Muscle of leg (tissue), 16 donors: ENCODE data around the gene TBX3. TPM values are rescaled to one million over a fixed set of nuclear protein-coding genes. Genes with fewer than 3 reads are reported as not detected.
"Not testable (repeated sequence)": the region's sequence is repeated elsewhere in the genome, so short reads cannot be mapped to it uniquely, and the experiment has no call there.

ENCODE experiments used
- DNase-seq: peaks from one replicate; pipeline ENCODE4 v3.0.0; 2013
- H3K27ac ChIP-seq: one replicate; pipeline ENCODE4 v1.5.1; 2013; ENCODE audit warnings: mild to moderate bottlenecking, low read length, control low read depth
- H3K27me3 ChIP-seq: one replicate; pipeline ENCODE4 v1.6.1; 2013; ENCODE audit warnings: low read length; ENCODE audit not compliant: control insufficient read depth, insufficient read depth
- H3K36me3 ChIP-seq: one replicate; pipeline ENCODE4 v1.6.1; 2013; ENCODE audit warnings: low read length; ENCODE audit not compliant: control insufficient read depth, insufficient read depth
- H3K4me1 ChIP-seq: one replicate; pipeline ENCODE4 v1.6.1; 2013; ENCODE audit warnings: low read length; ENCODE audit not compliant: control insufficient read depth, insufficient read depth
- H3K4me3 ChIP-seq: one replicate; pipeline ENCODE4 v1.5.1; 2013; ENCODE audit warnings: low read length, control low read depth
- H3K9me3 ChIP-seq: replicated peaks from 2 replicates; pipeline ENCODE4 v1.6.1; 2013; ENCODE audit warnings: low read depth, low read length; ENCODE audit not compliant: control insufficient read depth
- WGBS: methylation state at CpG from one replicate; pipeline ENCODE4 v1.1.5; 2013; ENCODE audit warnings: missing lambda C conversion rate; ENCODE audit not compliant: insufficient coverage; 5-methylcytosine and 5-hydroxymethylcytosine counted together
- long read RNA-seq, 11 donors: transcript quantifications; one replicate each; lab custom pipeline, GENCODE V29; 2026
- polyA plus RNA-seq, 8 donors: library from polyadenylated mRNA; unstranded; fragments of 120-200 nt; gene quantifications; one replicate each; pipeline versions ENCODE4 v1.2.1 to v1.2.3, GENCODE V29; 2013; ENCODE audit warnings: inconsistent platforms in 1 of 8, low replicate concordance in 1 of 8; ENCODE audit not compliant: insufficient read length in 8 of 8, insufficient read depth in 1 of 8
- total RNA-seq: library from RNA; stranded (reverse); fragments of 120-200 nt; gene quantifications from one replicate; pipeline ENCODE4 v1.2.4, GENCODE V29; 2013

TBX3 gene
- 16.6 TPM for total RNA-seq
- 10 to 100 TPM; 24.5 to 33.8 (median 27.2) TPM for polyA plus RNA-seq
- long read RNA-seq, donor 1, full-length matches to known transcripts, result 5 of 11 reads
- long read RNA-seq, donor 1, partial matches to known transcripts, result 6 of 11 reads
- long read RNA-seq, donor 1, other reads (novel, unspliced or antisense), result 0 of 11 reads
- long read RNA-seq, donor 2, result 0 reads
- long read RNA-seq, donor 3, full-length matches to known transcripts, result 5 of 5 reads
- long read RNA-seq, donor 3, partial matches to known transcripts, result 0 of 5 reads
- long read RNA-seq, donor 3, other reads (novel, unspliced or antisense), result 0 of 5 reads
- long read RNA-seq, donor 4, full-length matches to known transcripts, result 6 of 11 reads
- long read RNA-seq, donor 4, partial matches to known transcripts, result 5 of 11 reads
- long read RNA-seq, donor 4, other reads (novel, unspliced or antisense), result 0 of 11 reads
- long read RNA-seq, donor 5, full-length matches to known transcripts, result 15 of 90 reads
- long read RNA-seq, donor 5, partial matches to known transcripts, result 75 of 90 reads
- long read RNA-seq, donor 5, other reads (novel, unspliced or antisense), result 0 of 90 reads
- long read RNA-seq, donor 6, full-length matches to known transcripts, result 2 of 9 reads
- long read RNA-seq, donor 6, partial matches to known transcripts, result 7 of 9 reads
- long read RNA-seq, donor 6, other reads (novel, unspliced or antisense), result 0 of 9 reads
- long read RNA-seq, donor 7, full-length matches to known transcripts, result 6 of 11 reads
- long read RNA-seq, donor 7, partial matches to known transcripts, result 5 of 11 reads
- long read RNA-seq, donor 7, other reads (novel, unspliced or antisense), result 0 of 11 reads
- long read RNA-seq, donor 8, result 0 reads
- long read RNA-seq, donor 9, partial matches to known transcripts, result 0 of 1 reads
- long read RNA-seq, donor 9, other reads (novel, unspliced or antisense), result 0 of 1 reads
- long read RNA-seq, donor 10, partial matches to known transcripts, result 6 of 7 reads
- long read RNA-seq, donor 10, other reads (novel, unspliced or antisense), result 0 of 7 reads
- long read RNA-seq, donor 11, full-length matches to known transcripts, result 2 of 2 reads
- long read RNA-seq, donor 11, partial matches to known transcripts, result 0 of 2 reads
- long read RNA-seq, donor 11, other reads (novel, unspliced or antisense), result 0 of 2 reads

DNA sequence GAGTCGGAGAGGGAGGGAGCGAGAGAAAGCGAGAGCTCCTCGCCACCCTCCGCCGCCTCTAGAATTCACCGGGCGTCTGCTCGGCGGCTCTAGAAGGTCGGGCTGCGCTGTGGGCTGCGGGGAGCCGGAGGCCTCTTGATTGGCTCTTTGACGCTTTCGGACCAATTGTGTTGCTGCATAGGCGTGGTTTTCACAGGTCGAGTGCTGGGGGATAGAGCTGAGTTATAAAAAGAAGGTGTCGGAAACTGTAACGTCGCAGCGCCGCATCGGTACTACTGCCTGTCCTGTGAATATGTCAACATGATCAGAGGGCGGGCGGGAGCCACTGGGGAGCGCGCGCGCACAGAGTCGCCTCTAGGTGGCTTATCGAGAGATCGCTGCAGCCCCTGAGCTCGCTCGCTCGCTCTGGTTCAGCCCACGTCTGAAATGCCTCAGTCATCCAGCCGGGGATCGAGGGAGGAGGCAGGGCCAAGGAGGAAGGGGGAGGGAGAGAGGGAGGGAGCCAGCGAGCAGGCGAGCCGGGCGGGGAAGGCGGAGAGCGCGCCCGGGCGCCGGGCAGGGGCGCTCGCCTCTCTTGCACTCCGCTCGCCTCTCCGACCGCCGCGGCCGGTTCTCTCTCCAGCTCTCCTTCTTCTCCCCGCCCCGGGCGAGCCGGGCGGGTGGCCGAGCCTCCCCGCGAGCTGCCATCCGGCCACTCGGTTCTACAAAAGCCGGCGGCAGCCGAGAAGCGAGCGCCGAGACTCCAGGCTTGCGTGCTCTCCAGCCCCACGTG lies at the start of gene TBX3:
TSS of gene TBX3 (minus strand) at position 78 of the 772 bp plus-strand sequence. CDS start 975 bp downstream, outside the sequence.
- peak within 1 kb of the TSS; percentile 92 for H3K27ac ChIP-seq
- H3K9me3 ChIP-seq, result no peaks in the 10 kb centered on the region
- H3K27me3 ChIP-seq, result peaks cover 70% of the 10 kb centered on the region
- peaks cover 8% of the 10 kb centered on the region for H3K36me3 ChIP-seq
- DNase-seq, result peak; percentile 99
- under 1% methylated on average over 64 of the region's 76 CpGs for WGBS
- peaks cover 35% of the 10 kb centered on the region for H3K4me1 ChIP-seq
- peak within 1 kb of the TSS; percentile 63 for H3K4me3 ChIP-seq

DNA sequence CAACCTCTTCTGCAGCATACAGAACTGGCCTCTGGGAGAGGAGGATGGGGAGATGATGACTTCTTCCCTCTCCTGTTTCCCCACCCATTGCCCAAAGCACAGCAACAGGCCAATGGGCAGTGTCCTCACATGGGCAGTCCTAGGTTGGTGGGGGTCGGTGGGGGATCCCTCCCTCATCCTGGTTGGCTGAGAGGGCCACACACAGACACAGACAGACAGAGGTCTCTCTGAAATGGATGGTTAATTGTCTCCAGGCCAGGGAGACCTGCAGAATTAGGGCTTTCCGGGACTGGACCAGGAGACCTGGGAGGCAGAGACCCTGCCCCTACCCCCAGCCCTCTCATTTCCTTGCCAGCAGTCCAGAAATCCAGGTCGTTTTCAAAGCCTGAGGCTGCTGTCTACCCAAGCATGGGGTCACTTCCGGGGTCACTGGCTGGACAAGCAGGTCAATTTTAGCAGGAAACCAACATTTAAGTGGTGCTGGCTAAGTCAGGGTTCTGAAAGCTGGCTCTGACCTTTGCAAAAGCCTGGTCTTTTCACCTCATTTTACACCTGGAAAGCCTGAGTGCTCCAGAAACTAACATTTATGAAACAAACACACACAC lies 48.6 kb upstream of the TBX3 start:
- no peaks in the 10 kb centered on the region for H3K36me3 ChIP-seq
- no peak overlapping the region for H3K4me3 ChIP-seq
- H3K4me1 ChIP-seq, result peaks cover 13% of the 10 kb centered on the region
- H3K27ac ChIP-seq, result no peak overlapping the region
- H3K9me3 ChIP-seq, result no peaks in the 10 kb centered on the region
- H3K27me3 ChIP-seq, result peaks cover 39% of the 10 kb centered on the region
- 59% methylated on average over 3 of the region's 4 CpGs for WGBS
- DNase-seq, result no peak

DNA sequence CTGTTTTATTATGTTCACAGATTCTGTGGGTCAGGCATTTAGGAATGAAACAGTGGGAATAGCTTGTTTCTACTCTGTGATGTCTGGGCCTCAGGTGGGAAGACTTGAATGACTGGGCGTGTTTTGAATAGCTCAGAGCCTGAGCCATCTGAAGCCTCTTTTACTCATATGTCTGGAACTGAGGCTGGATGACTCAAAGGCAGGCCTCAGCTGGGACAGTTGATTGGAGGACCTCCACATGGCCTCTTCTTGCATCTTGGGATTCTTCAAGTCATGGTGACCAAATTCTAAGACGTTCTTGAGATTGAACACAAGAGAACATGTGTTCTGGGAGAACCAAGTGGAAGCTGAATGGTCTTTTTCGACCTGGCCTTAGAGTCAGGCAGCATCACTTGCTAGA lies 45.8 kb upstream of the TBX3 start:
- WGBS, result 54% methylated on average over 3 of the region's 3 CpGs
- H3K4me1 ChIP-seq, result peaks cover 13% of the 10 kb centered on the region
- H3K4me3 ChIP-seq, result no peak overlapping the region
- peaks cover 15% of the 10 kb centered on the region for H3K27me3 ChIP-seq
- H3K27ac ChIP-seq, result no peak overlapping the region
- no peaks in the 10 kb centered on the region for H3K36me3 ChIP-seq
- H3K9me3 ChIP-seq, result no peaks in the 10 kb centered on the region
- no peak for DNase-seq

DNA sequence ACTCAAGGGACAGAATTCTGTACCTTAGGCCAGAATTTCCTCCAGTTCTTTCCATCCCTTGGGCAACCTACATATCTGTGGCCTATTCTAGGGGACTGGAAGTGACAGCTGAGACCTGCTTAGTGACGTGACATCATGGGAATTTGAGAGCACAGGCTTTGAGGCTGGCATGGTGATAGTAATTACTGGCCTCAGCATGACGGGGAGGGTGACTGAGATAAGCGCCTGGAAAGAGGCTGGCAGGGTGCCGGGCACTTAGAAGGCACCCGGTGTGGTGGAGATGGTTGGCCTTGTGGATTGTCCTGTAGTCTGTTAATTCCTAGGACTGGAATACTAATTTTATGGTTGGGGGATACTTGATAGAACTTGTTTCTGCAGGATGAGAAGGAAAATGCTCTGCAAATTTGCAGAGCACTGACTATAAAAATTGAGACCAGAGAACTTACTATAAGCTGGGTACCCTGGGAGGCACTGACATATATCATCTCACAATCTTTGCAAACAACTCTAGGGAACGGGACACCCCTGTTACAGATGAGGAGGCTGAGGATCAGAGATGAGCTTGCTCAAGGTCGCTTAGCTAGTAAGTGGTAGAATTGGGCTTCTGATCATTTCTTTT lies 42.2 kb upstream of the TBX3 start:
- DNase-seq, result peak; percentile 62

DNA sequence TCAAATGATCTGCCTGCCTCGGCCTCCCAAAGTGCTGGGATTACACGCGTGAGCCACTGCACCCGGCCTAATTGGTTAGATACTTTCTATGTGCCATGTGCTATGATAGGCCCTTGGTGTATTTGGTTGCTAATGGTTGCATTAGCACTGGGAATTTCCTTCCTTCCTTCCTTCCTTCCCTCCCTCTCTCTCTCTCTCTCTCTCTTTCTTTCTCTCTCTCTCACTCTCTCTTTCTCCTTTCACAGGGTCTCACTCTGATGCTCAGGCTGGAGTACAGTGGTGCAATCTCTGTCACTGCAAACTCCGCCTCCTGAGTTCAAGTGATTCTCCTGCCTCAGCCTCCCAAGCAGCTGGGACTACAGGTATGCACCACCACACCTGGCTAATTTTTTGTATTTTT lies 38.2 kb upstream of the TBX3 start:
- WGBS, result no CpG with 5 or more reads among the region's 5 CpGs
- not testable (repeated sequence) for H3K27ac ChIP-seq, H3K36me3 ChIP-seq, H3K4me3 ChIP-seq, H3K9me3 ChIP-seq, H3K27me3 ChIP-seq, DNase-seq
- H3K4me1 ChIP-seq, result peaks cover 13% of the 10 kb centered on the region

More for the DNA sequence above, 42.2 kb upstream of the TBX3 start:
- H3K27ac ChIP-seq, result peak overlapping the region; percentile 69
- H3K4me1 ChIP-seq, result peaks cover 13% of the 10 kb centered on the region
- H3K36me3 ChIP-seq, result no peaks in the 10 kb centered on the region
- no peaks in the 10 kb centered on the region for H3K9me3 ChIP-seq
- WGBS, result 70% methylated on average over 5 of the region's 7 CpGs
- H3K27me3 ChIP-seq, result no peaks in the 10 kb centered on the region
- H3K4me3 ChIP-seq, result no peak overlapping the region

DNA sequence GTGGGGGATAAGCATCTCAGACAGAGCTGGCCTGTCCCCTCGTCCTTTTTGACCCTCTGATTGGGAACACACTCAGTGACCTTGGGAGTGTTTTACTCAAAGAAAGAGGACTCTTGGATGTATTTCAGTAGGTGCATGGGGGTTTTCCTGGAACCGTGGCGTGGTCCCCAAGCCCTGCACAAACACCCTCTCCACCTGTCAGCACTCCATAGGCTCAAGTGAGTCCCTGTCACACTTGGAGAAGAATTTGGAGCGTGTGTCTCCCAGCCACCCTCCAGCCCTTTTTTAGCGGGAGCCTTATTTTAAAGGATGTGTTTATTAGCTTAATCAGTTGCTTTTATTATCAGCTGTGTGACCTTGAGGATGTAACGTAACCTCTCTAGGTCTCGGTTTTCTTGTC lies 37.3 kb upstream of the TBX3 start:
- Histone ChIP-seq H3K9me3 (no peaks in the 10 kb centered on the region), H3K27me3 (peaks cover 2% of the 10 kb centered on the region), H3K27ac (no peak overlapping the region), H3K4me1 (peaks cover 7% of the 10 kb centered on the region), H3K4me3 (no peak overlapping the region), H3K36me3 (no peaks in the 10 kb centered on the region)
- WGBS, result 81% methylated on average over 2 of the region's 7 CpGs
- no peak for DNase-seq

DNA sequence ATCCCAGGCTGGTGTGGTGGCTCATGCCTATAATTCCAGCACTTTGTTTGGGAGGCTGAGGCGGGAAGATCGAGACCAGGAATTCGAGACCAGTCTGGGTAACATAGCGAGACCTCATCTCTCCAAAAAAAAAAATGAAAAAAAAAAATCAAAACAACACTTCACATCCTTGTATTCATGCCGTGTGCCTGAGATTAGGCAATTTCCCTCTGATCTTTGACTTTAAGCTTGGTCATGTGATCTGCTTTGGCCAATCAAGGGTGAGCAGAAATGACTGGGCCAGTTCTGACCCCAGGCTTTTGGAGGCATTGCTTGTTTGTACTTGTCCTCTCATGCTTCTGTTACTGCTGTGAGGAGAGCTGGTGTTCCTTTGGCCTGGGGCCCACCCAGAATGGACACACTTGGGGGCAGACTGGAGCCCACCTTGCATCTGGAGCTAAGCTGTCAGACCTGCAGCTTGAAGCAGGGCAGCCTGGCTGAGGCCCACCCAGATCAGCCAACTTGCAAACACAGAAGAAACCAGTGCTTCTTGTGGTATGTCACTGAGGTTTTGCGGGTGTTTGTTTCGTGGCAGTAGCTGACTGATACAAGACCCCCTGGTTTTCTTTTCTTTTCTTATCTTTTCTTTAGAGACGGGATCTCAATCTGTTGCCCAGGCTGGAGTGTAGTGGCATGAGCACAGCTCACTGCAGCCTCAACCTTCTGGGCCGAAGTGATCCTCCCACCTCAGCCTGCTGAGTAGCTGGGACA lies 29.7 kb upstream of the TBX3 start:
- Histone ChIP-seq H3K27me3 (peaks cover 30% of the 10 kb centered on the region), H3K4me3 (no peak overlapping the region), H3K27ac (no peak overlapping the region), H3K9me3 (peaks cover 3% of the 10 kb centered on the region), H3K36me3 (no peaks in the 10 kb centered on the region), H3K4me1 (no peaks in the 10 kb centered on the region)
- 78% methylated on average over 4 of the region's 9 CpGs for WGBS
- DNase-seq, result no peak

DNA sequence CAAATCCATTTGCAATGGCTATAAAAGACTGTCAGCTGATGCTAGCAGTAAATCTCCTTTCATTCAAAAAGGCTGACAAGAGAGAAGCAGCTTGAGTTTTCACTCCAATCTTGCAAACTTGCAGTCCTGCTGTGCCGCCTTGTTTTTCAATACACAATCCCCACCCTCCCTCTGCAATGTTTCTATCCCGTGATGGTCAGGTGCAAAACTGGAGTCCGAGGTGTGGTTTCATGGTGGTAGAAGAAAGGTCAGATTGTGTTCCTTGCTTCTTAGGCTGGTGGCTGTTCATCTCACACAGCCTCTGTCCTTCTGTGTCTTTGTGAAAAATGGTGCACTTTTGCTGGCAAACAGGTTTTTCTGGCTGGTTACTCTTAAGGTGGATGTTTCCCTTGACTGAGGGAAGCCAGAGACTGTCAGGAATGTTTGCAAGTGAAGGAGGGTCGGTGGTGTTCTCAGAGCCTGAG lies 27.7 kb upstream of the TBX3 start:
- no peak for DNase-seq
- no CpG with 5 or more reads among the region's 4 CpGs for WGBS
- Histone ChIP-seq H3K4me1 (no peaks in the 10 kb centered on the region), H3K36me3 (no peaks in the 10 kb centered on the region), H3K27ac (no peak overlapping the region), H3K27me3 (peaks cover 31% of the 10 kb centered on the region), H3K9me3 (peaks cover 3% of the 10 kb centered on the region), H3K4me3 (no peak overlapping the region)
